Fibroblast of pulmonary artery (primary cell): ENCODE data around the gene CEACAM16.

Experiments
- DNase-seq: peaks from one replicate; pipeline ENCODE4 v3.0.0-alpha.2; 2010; ENCODE audit warnings: low read depth
- H3K4me3 ChIP-seq: replicated peaks from 2 replicates; pipeline ENCODE4 v1.5.1; 2011; ENCODE audit warnings: low read depth, mild to moderate bottlenecking, control low read depth, low read length, moderate library complexity
- CTCF ChIP-seq: IDR thresholded peaks from 2 replicates; pipeline ENCODE4 v1.5.1; 2011; ENCODE audit warnings: mild to moderate bottlenecking, control low read depth, low read length, inconsistent platforms; ENCODE audit errors: missing control alignments

Gene CEACAM16

GRCh38 chr19:44684892-44685863, 13.8 kb upstream of the CEACAM16 start:
- no peak for TF ChIP-seq CTCF
- DNase-seq, result peak; percentile 94

GRCh38 chr19:44685877-44686276, 13.1 kb upstream of the CEACAM16 start:
- DNase-seq, result peak; percentile 64
- TF ChIP-seq CTCF, result no peak
- H3K4me3 ChIP-seq, result no peak overlapping the region

More at GRCh38 chr19:44684892-44685863, 13.8 kb upstream of the CEACAM16 start:
- no peak overlapping the region for H3K4me3 ChIP-seq

GRCh38 chr19:44686896-44687295, 12.1 kb upstream of the CEACAM16 start:
- DNase-seq, result no peak
- TF ChIP-seq CTCF, result no peak
- H3K4me3 ChIP-seq, result no peak overlapping the region

GRCh38 chr19:44687888-44688287, 11.1 kb upstream of the CEACAM16 start:
- no peak for TF ChIP-seq CTCF
- DNase-seq, result no peak
- H3K4me3 ChIP-seq, result no peak overlapping the region

GRCh38 chr19:44689290-44690130, 9.4 kb upstream of the CEACAM16 start:
- peak; percentile 95 for TF ChIP-seq CTCF
- DNase-seq, result peak; percentile 83
- H3K4me3 ChIP-seq, result no peak overlapping the region

GRCh38 chr19:44690131-44690440, 8.9 kb upstream of the CEACAM16 start:
- no peak for DNase-seq
- H3K4me3 ChIP-seq, result no peak overlapping the region
- no peak for TF ChIP-seq CTCF
